ENCODE data around the gene SH3RF3.

SH3RF3 gene

GRCh38 chr2:109126501-109126860 is 2.5 kb upstream of the SH3RF3 start:
- no peak overlapping the region for H3K14ac ChIP-seq (ENCODE audit: low read length)
- no peak overlapping the region for H2BK5ac ChIP-seq (ENCODE audit: low read length)
- H3K4ac ChIP-seq (ENCODE audit: low read length): no peak overlapping the region
- H2AFZ ChIP-seq (ENCODE audit: low read length): no peak overlapping the region
- no peak overlapping the region for H2AK5ac ChIP-seq (ENCODE audit: low read depth, low read length)
- no peaks in the 10 kb centered on the region for H3K36me3 ChIP-seq (replicated peaks in 1 of 2; ENCODE audit: control insufficient read depth in 2 of 2, insufficient read depth in 2 of 2, low read length in 2 of 2)
- H3K4me2 ChIP-seq (ENCODE audit: insufficient read depth, low read length, poor library complexity, severe bottlenecking): no peak overlapping the region
- no peak overlapping the region for H3K18ac ChIP-seq (ENCODE audit: low read length)
- H2BK15ac ChIP-seq (ENCODE audit: low read length): no peak overlapping the region
- no peak overlapping the region for H2BK120ac ChIP-seq (ENCODE audit: low read depth, low read length)
- peaks cover 8 to 10% of the 10 kb centered on the region in 2 donors for H3K4me1 ChIP-seq (ENCODE audit: control insufficient read depth in 2 of 2, insufficient read depth in 1 of 2, low read depth in 1 of 2, low read length in 2 of 2)
- no CpG with 5 or more reads among the region's 5 CpGs for WGBS, 2 donors (ENCODE audit: extremely low coverage in 2 of 2, insufficient read length in 2 of 2, insufficient replicate concordance in 1 of 2)
- DNase-seq (ENCODE audit: low spot score): no peak
- no peak overlapping the region for H4K8ac ChIP-seq (ENCODE audit: low read depth, low read length)
- H3K27me3 ChIP-seq (ENCODE audit: control insufficient read depth in 3 of 3, insufficient read depth in 3 of 3, low read depth in 1 of 3, low read length in 3 of 3): peaks cover 26 to 43% (median 34%) of the 10 kb centered on the region in 3 experiments
- no peaks in the 10 kb centered on the region for H3K79me1 ChIP-seq (ENCODE audit: low read depth, low read length)
- H4K91ac ChIP-seq (ENCODE audit: low read depth, low read length, poor library complexity): no peak overlapping the region
- no peaks in the 10 kb centered on the region for H3K9me3 ChIP-seq (replicated peaks in 1 of 2; ENCODE audit: control insufficient read depth in 2 of 2, insufficient read depth in 1 of 2, low read depth in 1 of 2, low read length in 2 of 2)
- no peak overlapping the region for H3K9ac ChIP-seq (ENCODE audit: low read depth, low read length, poor library complexity)
- no peak overlapping the region for H3K4me3 ChIP-seq (ENCODE audit: low read length in 2 of 2)
- no peak overlapping the region for H2BK12ac ChIP-seq (ENCODE audit: low read length)
- no peak overlapping the region for H3K23ac ChIP-seq (ENCODE audit: low read depth, low read length, poor library complexity)
- no peak overlapping the region for H3K27ac ChIP-seq (replicated peaks; ENCODE audit: low read length)

- H3K23ac ChIP-seq (ENCODE audit: low read depth, low read length, poor library complexity): no peak overlapping the region
- no peak overlapping the region for H3K27ac ChIP-seq (replicated peaks; ENCODE audit: low read length)
- H3K27me3 ChIP-seq (ENCODE audit: control insufficient read depth in 3 of 3, insufficient read depth in 3 of 3, low read depth in 1 of 3, low read length in 3 of 3): peaks cover 26 to 51% (median 39%) of the 10 kb centered on the region in 3 experiments
- H2BK120ac ChIP-seq (ENCODE audit: low read depth, low read length): no peak overlapping the region
- no peak overlapping the region for H2AK5ac ChIP-seq (ENCODE audit: low read depth, low read length)
- no CpG with 5 or more reads among the region's 10 CpGs for WGBS, 2 donors (ENCODE audit: extremely low coverage in 2 of 2, insufficient read length in 2 of 2, insufficient replicate concordance in 1 of 2)
- no peak overlapping the region for H2AFZ ChIP-seq (ENCODE audit: low read length)
- no peaks in the 10 kb centered on the region for H3K36me3 ChIP-seq (replicated peaks in 1 of 2; ENCODE audit: control insufficient read depth in 2 of 2, insufficient read depth in 2 of 2, low read length in 2 of 2)
- H3K4me1 ChIP-seq (ENCODE audit: control insufficient read depth in 2 of 2, insufficient read depth in 1 of 2, low read depth in 1 of 2, low read length in 2 of 2): peaks cover 8 to 10% of the 10 kb centered on the region in 2 donors
- no peak overlapping the region for H3K18ac ChIP-seq (ENCODE audit: low read length)
- H3K9me3 ChIP-seq (replicated peaks in 1 of 2; ENCODE audit: control insufficient read depth in 2 of 2, insufficient read depth in 1 of 2, low read depth in 1 of 2, low read length in 2 of 2): no peaks in the 10 kb centered on the region
- no peak overlapping the region for H2BK12ac ChIP-seq (ENCODE audit: low read length)
- H3K14ac ChIP-seq (ENCODE audit: low read length): no peak overlapping the region
- no peak overlapping the region for H3K9ac ChIP-seq (ENCODE audit: low read depth, low read length, poor library complexity)
- no peak overlapping the region for H3K4me3 ChIP-seq (ENCODE audit: low read length in 2 of 2)
- no peak for DNase-seq (ENCODE audit: low spot score)
- H4K91ac ChIP-seq (ENCODE audit: low read depth, low read length, poor library complexity): no peak overlapping the region
- H3K4ac ChIP-seq (ENCODE audit: low read length): no peak overlapping the region
- no peak overlapping the region for H3K4me2 ChIP-seq (ENCODE audit: insufficient read depth, low read length, poor library complexity, severe bottlenecking)
- no peak overlapping the region for H2BK5ac ChIP-seq (ENCODE audit: low read length)
- no peaks in the 10 kb centered on the region for H3K79me1 ChIP-seq (ENCODE audit: low read depth, low read length)
- H4K8ac ChIP-seq (ENCODE audit: low read depth, low read length): no peak overlapping the region
- no peak overlapping the region for H2BK15ac ChIP-seq (ENCODE audit: low read length)
These were observed 1.4 kb upstream of the SH3RF3 start for GRCh38 chr2:109127556-109127955.

- Histone ChIP-seq H3K4me2 (ENCODE audit: insufficient read depth, low read length, poor library complexity, severe bottlenecking) (peak overlapping the region; percentile 96), H3K4ac (ENCODE audit: low read length) (no peak overlapping the region), H2AFZ (ENCODE audit: low read length) (peak overlapping the region; percentile 95), H3K23ac (ENCODE audit: low read depth, low read length, poor library complexity) (peak overlapping the region; percentile 65), H4K8ac (ENCODE audit: low read depth, low read length) (no peak overlapping the region), H3K9ac (ENCODE audit: low read depth, low read length, poor library complexity) (no peak overlapping the region), H3K27me3 (ENCODE audit: control insufficient read depth in 3 of 3, insufficient read depth in 3 of 3, low read depth in 1 of 3, low read length in 3 of 3) (peaks cover 26 to 55% (median 41%) of the 10 kb centered on the region in 3 experiments), H2BK120ac (ENCODE audit: low read depth, low read length) (no peak overlapping the region), H3K4me3 (ENCODE audit: low read length in 2 of 2) (peak overlapping the region; percentile 52 to 85), H2AK5ac (ENCODE audit: low read depth, low read length) (no peak overlapping the region), H2BK15ac (ENCODE audit: low read length) (no peak overlapping the region), H2BK5ac (ENCODE audit: low read length) (no peak overlapping the region), H3K27ac (replicated peaks; ENCODE audit: low read length) (no peak overlapping the region), H3K14ac (ENCODE audit: low read length) (no peak overlapping the region), H3K18ac (ENCODE audit: low read length) (peak overlapping the region; percentile 70), H4K91ac (ENCODE audit: low read depth, low read length, poor library complexity) (no peak overlapping the region), H3K9me3 (replicated peaks in 1 of 2; ENCODE audit: control insufficient read depth in 2 of 2, insufficient read depth in 1 of 2, low read depth in 1 of 2, low read length in 2 of 2) (no peaks in the 10 kb centered on the region), H3K79me1 (ENCODE audit: low read depth, low read length) (no peaks in the 10 kb centered on the region), H3K4me1 (ENCODE audit: control insufficient read depth in 2 of 2, insufficient read depth in 1 of 2, low read depth in 1 of 2, low read length in 2 of 2) (peaks cover 8 to 10% of the 10 kb centered on the region in 2 donors), H3K36me3 (replicated peaks in 1 of 2; ENCODE audit: control insufficient read depth in 2 of 2, insufficient read depth in 2 of 2, low read length in 2 of 2) (no peaks in the 10 kb centered on the region), H2BK12ac (ENCODE audit: low read length) (no peak overlapping the region)
- no CpG with 5 or more reads among the region's 63 CpGs for WGBS, 2 donors (ENCODE audit: extremely low coverage in 2 of 2, insufficient read length in 2 of 2, insufficient replicate concordance in 1 of 2)
- peak; percentile 81 for DNase-seq (ENCODE audit: low spot score)
These were observed 873 bp upstream of the SH3RF3 start for GRCh38 chr2:109128048-109128615.

- WGBS, 2 donors (ENCODE audit: extremely low coverage in 2 of 2, insufficient read length in 2 of 2, insufficient replicate concordance in 1 of 2): no CpG with 5 or more reads among the region's 70 CpGs
- peak overlapping the region; percentile 27 for H2BK12ac ChIP-seq (ENCODE audit: low read length)
- H3K27ac ChIP-seq (replicated peaks; ENCODE audit: low read length): no peak overlapping the region
- H3K36me3 ChIP-seq (replicated peaks in 1 of 2; ENCODE audit: control insufficient read depth in 2 of 2, insufficient read depth in 2 of 2, low read length in 2 of 2): no peaks in the 10 kb centered on the region
- H3K23ac ChIP-seq (ENCODE audit: low read depth, low read length, poor library complexity): peak overlapping the region; percentile 70
- no peak overlapping the region for H4K8ac ChIP-seq (ENCODE audit: low read depth, low read length)
- H3K79me1 ChIP-seq (ENCODE audit: low read depth, low read length): no peaks in the 10 kb centered on the region
- no peak overlapping the region for H2BK120ac ChIP-seq (ENCODE audit: low read depth, low read length)
- peak; percentile 33 for DNase-seq (ENCODE audit: low spot score)
- no peak overlapping the region for H2BK15ac ChIP-seq (ENCODE audit: low read length)
- peak overlapping the region; percentile 52 to 85 for H3K4me3 ChIP-seq (ENCODE audit: low read length in 2 of 2)
- H4K91ac ChIP-seq (ENCODE audit: low read depth, low read length, poor library complexity): peak overlapping the region; percentile 24
- H3K4me2 ChIP-seq (ENCODE audit: insufficient read depth, low read length, poor library complexity, severe bottlenecking): peak overlapping the region; percentile 96
- no peak overlapping the region for H3K4ac ChIP-seq (ENCODE audit: low read length)
- H2BK5ac ChIP-seq (ENCODE audit: low read length): no peak overlapping the region
- H3K27me3 ChIP-seq (ENCODE audit: control insufficient read depth in 3 of 3, insufficient read depth in 3 of 3, low read depth in 1 of 3, low read length in 3 of 3): peaks cover 26 to 55% (median 41%) of the 10 kb centered on the region in 3 experiments
- H3K9ac ChIP-seq (ENCODE audit: low read depth, low read length, poor library complexity): peak overlapping the region; percentile 55
- peak overlapping the region; percentile 95 for H2AFZ ChIP-seq (ENCODE audit: low read length)
- H3K18ac ChIP-seq (ENCODE audit: low read length): peak overlapping the region; percentile 81
- H3K14ac ChIP-seq (ENCODE audit: low read length): no peak overlapping the region
- H3K9me3 ChIP-seq (replicated peaks in 1 of 2; ENCODE audit: control insufficient read depth in 2 of 2, insufficient read depth in 1 of 2, low read depth in 1 of 2, low read length in 2 of 2): no peaks in the 10 kb centered on the region
- peak overlapping the region; percentile 68 for H2AK5ac ChIP-seq (ENCODE audit: low read depth, low read length)
- peaks cover 8 to 10% of the 10 kb centered on the region in 2 donors for H3K4me1 ChIP-seq (ENCODE audit: control insufficient read depth in 2 of 2, insufficient read depth in 1 of 2, low read depth in 1 of 2, low read length in 2 of 2)
These were observed 433 bp downstream of the SH3RF3 start for GRCh38 chr2:109129356-109129920.
